Motor neuron (in vitro differentiated cells): ENCODE data around the gene CLTCL1. TPM values are rescaled to one million over a fixed set of nuclear protein-coding genes. Genes with fewer than 3 reads are reported as not detected.
A peak's percentile ranks its signal among the peaks of the same experiment; 100 is the strongest.

ENCODE experiments used
- ATAC-seq, 8 experiments: fragments of 200-7000 bp; cut with Tn5 transposase; replicated peaks in 6 of 8; 2 replicates each; pipeline ENCODE4 v1.8.0; 2021; ENCODE audit warnings: mild to moderate bottlenecking in 8 of 8, moderate library complexity in 8 of 8
- H3K27ac ChIP-seq, 2 donors: fragments of 250-450 bp; sonication (Bioruptor Pico); 2 replicates each; pipeline ENCODE4 v1.9.0; 2021; ENCODE audit warnings: antibody characterized with exemption in 2 of 2, mild to moderate bottlenecking in 2 of 2, moderate library complexity in 1 of 2
- H3K4me1 ChIP-seq, 2 donors: fragments of 250-450 bp; sonication (Bioruptor Pico); replicated peaks in 1 of 2; 2 replicates each; pipeline ENCODE4 v1.6.1; 2021; ENCODE audit warnings: antibody characterized with exemption in 2 of 2, mild to moderate bottlenecking in 2 of 2, moderate library complexity in 1 of 2
- H3K4me3 ChIP-seq, 5 donors: fragments of 250-450 bp; sonication (Bioruptor Pico); 2 replicates each; pipeline ENCODE4 v1.9.0; 2021; ENCODE audit warnings: antibody characterized with exemption in 5 of 5, mild to moderate bottlenecking in 5 of 5, moderate library complexity in 4 of 5
- WGBS, 10 experiments: fragments of 450-650 bp; shearing (Covaris generic); methylation state at CpG; one replicate each; pipeline ENCODE4 v1.0.0; 2022; 5-methylcytosine and 5-hydroxymethylcytosine counted together
- in situ Hi-C, 9 experiments: fragments of 400-800 bp; cut with MboI; loops; one replicate each; pipeline ENCODE4 v1.15.0; 2021; ENCODE audit warnings: low sequenced_read_pairs in 9 of 9, low pct_unique_long_range_greater_than_20kb in 2 of 9; ENCODE audit not compliant: unreplicated experiment in 9 of 9
- total RNA-seq, 8 experiments: library from RNA; unstranded; fragments of 300-600 nt; gene quantifications; 2 replicates each; pipeline versions ENCODE4 v1.2.3 to v1.2.4, GENCODE V29; 2022

The CLTCL1 gene
- total RNA-seq, 8 experiments from 2014 or later = 3.5 to 12.8 (median 6.1) TPM

DNA sequence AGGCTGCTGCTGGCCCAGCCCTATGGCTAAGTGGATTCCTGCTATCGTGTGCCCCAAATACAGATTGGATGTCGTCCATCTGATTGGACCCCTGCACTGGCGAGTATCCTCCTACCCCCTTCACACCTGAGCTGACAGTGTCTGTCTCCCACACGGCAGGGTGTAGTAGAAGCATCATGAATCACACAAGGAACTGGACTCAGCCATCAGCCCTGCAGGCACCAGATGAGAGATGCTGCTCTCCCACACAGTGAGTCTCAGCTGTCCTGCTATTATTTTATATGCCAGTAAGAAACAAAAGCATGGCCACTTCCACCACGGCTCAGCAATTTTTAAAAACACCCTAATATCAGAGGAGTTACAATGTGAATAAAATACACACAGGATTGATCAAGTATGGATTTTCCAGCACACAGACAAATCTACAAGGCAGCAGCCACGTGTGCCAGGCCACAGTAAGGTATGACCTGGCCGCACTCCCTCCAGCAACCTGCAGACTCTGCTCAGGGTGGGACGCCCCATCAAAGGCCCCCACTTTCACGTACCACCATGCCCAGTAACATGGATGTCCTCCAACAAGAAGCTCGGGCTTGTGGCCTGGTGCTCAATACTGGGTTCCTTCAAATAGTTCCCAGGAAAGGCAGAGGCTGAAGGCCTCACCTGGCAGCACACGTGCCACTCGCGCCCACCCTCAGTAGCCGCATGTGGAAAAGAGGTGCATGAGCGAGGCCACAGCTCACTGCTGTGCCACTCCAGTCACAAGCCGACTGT lies 96.6 kb downstream of the CLTCL1 start:
- H3K4me1 ChIP-seq = peaks cover 0 to 8% of the 10 kb centered on the region in 2 donors
- H3K27ac ChIP-seq = no peak overlapping the region
- H3K4me3 ChIP-seq = no peak overlapping the region
- 82 to 100% (median 91%) methylated on average over 2 to 9 of the region's 16 CpGs; no CpG with 5 or more reads in 4 of the 10 experiments for WGBS, 10 experiments
- in situ Hi-C loops = loop anchor here in 2 of 9 experiments (25.0 kb wide), 2 partner anchors 242 to 442 kb away; partner anchors contain the start of genes C22orf39 (in 1 of the 2), HIRA (in 1 of the 2) and MRPL40 (in 1 of the 2)
- no peak for ATAC-seq

GRCh38 chr22:19193879-19194278 lies 97.6 kb downstream of the CLTCL1 start:
- H3K27ac ChIP-seq = no peak overlapping the region
- no peak overlapping the region for H3K4me3 ChIP-seq
- ATAC-seq = no peak
- in situ Hi-C loops = loop anchor here in 2 of 9 experiments (25.0 kb wide), 2 partner anchors 243 to 443 kb away; partner anchors contain the start of genes C22orf39 (in 1 of the 2), HIRA (in 1 of the 2) and MRPL40 (in 1 of the 2)
- H3K4me1 ChIP-seq = peaks cover 0 to 8% of the 10 kb centered on the region in 2 donors
- 80 to 100% (median 94%) methylated on average over 1 to 6 of the region's 6 CpGs; no CpG with 5 or more reads in 3 of the 10 experiments for WGBS, 10 experiments

- H3K4me3 ChIP-seq = no peak overlapping the region
- no peaks in the 10 kb centered on the region for H3K4me1 ChIP-seq
- no peak overlapping the region for H3K27ac ChIP-seq
- WGBS, 10 experiments = 20 to 100% (median 70%) methylated on average over 1 to 4 of the region's 6 CpGs; no CpG with 5 or more reads in 2 of the 10 experiments
- in situ Hi-C loops = loop anchor here in 3 of 9 experiments (10.0 to 25.0 kb wide), 3 partner anchors 147 to 449 kb away; partner anchors contain the start of genes C22orf39 (in 1 of the 3), HIRA (in 1 of the 3) and MRPL40 (in 1 of the 3)
- no peak for ATAC-seq
Observed at GRCh38 chr22:19187716-19188563, 103.6 kb downstream of the CLTCL1 start.

DNA sequence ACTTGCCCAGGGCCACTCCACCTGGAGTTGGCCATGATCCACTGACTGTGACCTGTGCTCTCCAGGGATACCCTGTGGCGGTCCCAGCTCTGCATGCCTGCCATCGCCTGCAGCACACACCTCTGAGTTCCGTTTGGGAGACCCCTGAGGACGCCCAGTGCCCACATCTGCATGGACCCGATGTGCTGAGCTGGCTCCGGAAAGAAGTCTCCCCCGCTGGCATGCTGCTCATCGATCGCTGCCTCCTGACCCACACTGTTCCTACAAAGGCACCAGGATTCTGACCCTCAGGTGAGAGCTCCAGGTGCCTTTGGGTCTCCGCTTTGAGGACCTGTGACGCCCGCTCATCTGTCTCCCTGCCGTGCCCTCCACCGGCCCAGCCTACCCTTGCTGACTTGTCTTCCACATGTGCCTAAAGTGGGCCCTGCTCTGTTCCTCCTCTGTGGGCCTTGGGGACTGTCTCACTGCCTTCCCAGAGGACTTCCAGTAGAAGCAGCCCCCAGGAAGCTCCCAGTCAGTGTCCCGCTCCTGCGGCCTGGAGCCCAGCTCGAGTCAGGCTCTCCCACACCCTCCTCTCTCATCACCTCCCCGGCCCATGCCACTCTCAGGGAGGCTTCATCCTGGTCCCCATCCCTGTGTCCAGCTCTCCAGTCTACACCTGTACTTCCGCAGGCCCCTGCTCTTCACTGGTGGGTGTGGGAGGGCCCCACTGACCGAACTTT lies 107.1 kb downstream of the CLTCL1 start:
- in situ Hi-C loops = loop anchor here in 3 of 9 experiments (10.0 to 25.0 kb wide), 3 partner anchors 150 to 453 kb away; partner anchors contain the start of genes C22orf39 (in 1 of the 3), HIRA (in 1 of the 3) and MRPL40 (in 1 of the 3)
- peak in 3 of 8 experiments; percentile 9 to 13 (median 11) for ATAC-seq
- H3K4me1 ChIP-seq = peaks cover 4 to 5% of the 10 kb centered on the region in 2 donors
- no peak overlapping the region for H3K27ac ChIP-seq
- H3K4me3 ChIP-seq = no peak overlapping the region
- WGBS, 10 experiments = 78 to 100% (median 91%) methylated on average over 1 to 7 of the region's 20 CpGs; no CpG with 5 or more reads in 4 of the 10 experiments

DNA sequence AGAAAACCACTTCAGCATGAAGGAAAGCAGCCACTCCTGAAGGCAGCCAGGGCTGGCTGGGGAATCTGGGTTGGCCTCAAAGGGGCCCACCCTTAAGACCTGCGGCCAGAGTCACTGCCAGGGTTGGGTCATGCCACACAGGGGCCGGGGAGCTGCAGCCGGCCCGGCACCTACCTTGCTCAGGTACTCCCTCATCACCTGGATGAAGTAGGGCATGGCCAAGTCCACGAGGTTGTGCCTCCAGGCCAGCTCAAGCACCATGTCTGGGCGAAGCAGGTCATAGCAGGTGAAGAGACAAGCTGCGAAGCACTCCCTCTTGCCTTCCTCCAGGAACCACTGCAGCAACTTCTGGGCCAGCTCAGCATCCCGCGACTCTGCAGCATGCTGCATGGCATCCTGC lies 108.3 kb downstream of the CLTCL1 start:
- in situ Hi-C loops = loop anchor here in 3 of 9 experiments (10.0 to 25.0 kb wide), 3 partner anchors 152 to 454 kb away; partner anchors contain the start of genes C22orf39 (in 1 of the 3), HIRA (in 1 of the 3) and MRPL40 (in 1 of the 3)
- 80 to 100% (median 90%) methylated on average over 1 to 4 of the region's 9 CpGs; no CpG with 5 or more reads in 5 of the 10 experiments for WGBS, 10 experiments
- no peak overlapping the region for H3K27ac ChIP-seq
- no peak for ATAC-seq
- peaks cover 4 to 5% of the 10 kb centered on the region in 2 donors for H3K4me1 ChIP-seq
- no peak overlapping the region for H3K4me3 ChIP-seq

DNA sequence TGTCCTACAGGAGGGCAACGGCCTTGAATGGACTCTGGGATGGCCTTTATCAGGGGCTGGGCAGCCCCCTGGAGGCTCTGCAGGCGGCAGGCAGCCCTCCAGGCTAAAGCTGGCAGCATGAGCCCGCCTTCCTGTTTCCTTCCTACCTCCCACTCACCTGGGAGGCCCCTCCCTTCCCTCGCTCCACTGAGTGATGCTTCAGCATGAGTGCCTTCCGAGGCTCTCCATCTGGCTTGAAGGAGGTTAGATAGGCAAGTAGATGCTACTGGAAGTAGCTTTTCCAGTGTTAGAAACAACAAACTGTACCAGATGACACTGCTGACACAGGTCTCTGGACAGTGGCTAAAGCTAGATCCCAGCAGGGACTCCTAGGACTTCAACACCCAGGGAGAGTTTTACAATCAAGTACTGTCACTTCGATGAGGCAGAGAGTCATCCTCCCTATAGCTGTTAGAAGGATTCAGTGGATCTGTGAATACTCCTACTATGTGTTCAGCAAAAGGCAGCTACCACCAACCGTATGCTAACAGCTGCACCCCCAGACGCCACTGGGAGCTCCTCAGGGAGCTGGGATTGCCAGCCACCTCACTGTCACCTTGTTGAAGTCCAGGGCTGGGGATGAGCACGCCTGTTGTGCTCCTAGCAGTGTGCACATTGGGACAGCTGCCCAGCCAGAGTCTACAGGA lies 108.9 kb downstream of the CLTCL1 start:
- Histone ChIP-seq H3K27ac (no peak overlapping the region), H3K4me3 (no peak overlapping the region), H3K4me1 (peaks cover 4 to 5% of the 10 kb centered on the region in 2 donors)
- no peak for ATAC-seq
- in situ Hi-C loops = loop anchor here in 3 of 9 experiments (10.0 to 25.0 kb wide), 3 partner anchors 152 to 455 kb away; partner anchors contain the start of genes C22orf39 (in 1 of the 3), HIRA (in 1 of the 3) and MRPL40 (in 1 of the 3)
- 53 to 100% (median 61%) methylated on average over 1 to 5 of the region's 9 CpGs; no CpG with 5 or more reads in 6 of the 10 experiments for WGBS, 10 experiments

- Histone ChIP-seq H3K27ac (no peak overlapping the region), H3K4me1 (peaks cover 10% of the 10 kb centered on the region in 2 donors), H3K4me3 (no peak overlapping the region)
- in situ Hi-C loops = loop anchor here in 3 of 9 experiments (10.0 to 25.0 kb wide), 3 partner anchors 153 to 455 kb away; partner anchors contain the start of genes C22orf39 (in 1 of the 3), HIRA (in 1 of the 3) and MRPL40 (in 1 of the 3)
- no peak for ATAC-seq
- WGBS, 10 experiments = 0 to 93% (median 82%) methylated on average over 1 to 7 of the region's 12 CpGs; no CpG with 5 or more reads in 4 of the 10 experiments
Observed at GRCh38 chr22:19181786-19182471, 109.6 kb downstream of the CLTCL1 start.

GRCh38 chr22:19180740-19181410 lies 110.6 kb downstream of the CLTCL1 start:
- Histone ChIP-seq H3K4me1 (peaks cover 20 to 21% of the 10 kb centered on the region in 2 donors), H3K27ac (no peak overlapping the region), H3K4me3 (no peak overlapping the region)
- in situ Hi-C loops = loop anchor here in 3 of 9 experiments (10.0 to 25.0 kb wide), 3 partner anchors 154 to 456 kb away; partner anchors contain the start of genes C22orf39 (in 1 of the 3), HIRA (in 1 of the 3) and MRPL40 (in 1 of the 3)
- ATAC-seq = no peak
- WGBS, 10 experiments = 40 to 100% (median 62%) methylated on average over 1 to 8 of the region's 11 CpGs; no CpG with 5 or more reads in 3 of the 10 experiments

DNA sequence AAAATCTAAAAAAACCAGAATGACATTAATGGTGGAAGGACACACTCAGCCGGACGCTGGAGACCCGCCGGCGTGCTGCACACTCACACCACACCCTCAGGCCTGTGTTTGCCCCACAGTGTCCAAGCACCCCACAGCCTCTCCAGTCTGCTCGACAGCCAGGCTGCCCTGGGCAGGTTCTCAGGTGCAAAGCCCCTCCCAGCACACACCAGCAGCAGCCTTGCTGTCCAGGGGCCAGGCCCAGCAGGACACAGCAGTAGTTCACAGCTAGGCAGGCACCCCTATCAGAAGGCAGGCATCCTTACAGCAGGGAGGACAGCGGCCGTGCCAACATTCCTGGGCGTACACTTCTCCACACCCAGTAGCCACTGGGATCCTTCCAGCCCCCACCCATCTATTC lies 111.3 kb downstream of the CLTCL1 start:
- peaks cover 21 to 22% of the 10 kb centered on the region in 2 donors for H3K4me1 ChIP-seq
- in situ Hi-C loops = loop anchor here in 3 of 9 experiments (10.0 to 25.0 kb wide), 3 partner anchors 155 to 457 kb away; partner anchors contain the start of genes C22orf39 (in 1 of the 3), HIRA (in 1 of the 3) and MRPL40 (in 1 of the 3)
- H3K27ac ChIP-seq = no peak overlapping the region
- no peak overlapping the region for H3K4me3 ChIP-seq
- ATAC-seq = no peak
- 100% methylated on average over 1 of the region's 9 CpGs; no CpG with 5 or more reads in 8 of the 10 experiments for WGBS, 10 experiments

DNA sequence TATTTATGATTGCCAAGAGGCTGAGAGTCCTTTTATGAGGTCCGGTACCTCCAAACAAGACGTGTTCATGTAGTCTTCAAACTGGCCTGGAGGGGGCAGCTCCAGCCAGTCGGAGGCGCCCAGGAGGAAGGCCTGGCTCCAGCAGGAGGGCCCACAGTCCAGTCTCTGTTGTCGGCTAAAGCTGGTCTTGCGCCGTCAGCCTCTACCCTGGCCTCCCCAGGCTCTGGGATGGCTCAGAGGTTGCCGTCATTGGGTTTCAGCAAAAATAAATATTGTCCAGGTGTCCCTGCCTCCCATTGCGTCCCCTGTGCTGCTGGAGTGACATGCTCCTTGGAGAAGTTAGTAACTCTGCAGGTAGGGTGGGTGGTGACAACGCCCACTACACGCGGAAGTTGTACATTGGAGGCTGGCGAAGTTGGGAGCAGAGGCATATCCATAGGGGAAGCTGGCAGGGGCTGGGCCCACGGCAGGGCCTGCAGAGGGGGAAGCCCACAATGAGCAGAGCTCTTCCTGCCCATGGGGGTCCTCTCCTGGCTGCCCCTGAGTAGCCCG lies 111.9 kb downstream of the CLTCL1 start:
- H3K4me1 ChIP-seq = peaks cover 21 to 22% of the 10 kb centered on the region in 2 donors
- peak overlapping the region; percentile 38 to 63 for H3K27ac ChIP-seq
- 18 to 100% (median 20%) methylated on average over 1 to 9 of the region's 15 CpGs; no CpG with 5 or more reads in 5 of the 10 experiments for WGBS, 10 experiments
- peak overlapping the region; percentile 61 to 91 (median 79) for H3K4me3 ChIP-seq
- peak; percentile 37 to 56 (median 48) for ATAC-seq
- in situ Hi-C loops = loop anchor here in 3 of 9 experiments (10.0 to 25.0 kb wide), 3 partner anchors 155 to 458 kb away; partner anchors contain the start of genes C22orf39 (in 1 of the 3), HIRA (in 1 of the 3) and MRPL40 (in 1 of the 3)
